Measurements from ENCODE around the gene CACNA2D3.
A peak's percentile ranks its signal among the peaks of the same experiment; 100 is the strongest.

CACNA2D3 gene

DNA sequence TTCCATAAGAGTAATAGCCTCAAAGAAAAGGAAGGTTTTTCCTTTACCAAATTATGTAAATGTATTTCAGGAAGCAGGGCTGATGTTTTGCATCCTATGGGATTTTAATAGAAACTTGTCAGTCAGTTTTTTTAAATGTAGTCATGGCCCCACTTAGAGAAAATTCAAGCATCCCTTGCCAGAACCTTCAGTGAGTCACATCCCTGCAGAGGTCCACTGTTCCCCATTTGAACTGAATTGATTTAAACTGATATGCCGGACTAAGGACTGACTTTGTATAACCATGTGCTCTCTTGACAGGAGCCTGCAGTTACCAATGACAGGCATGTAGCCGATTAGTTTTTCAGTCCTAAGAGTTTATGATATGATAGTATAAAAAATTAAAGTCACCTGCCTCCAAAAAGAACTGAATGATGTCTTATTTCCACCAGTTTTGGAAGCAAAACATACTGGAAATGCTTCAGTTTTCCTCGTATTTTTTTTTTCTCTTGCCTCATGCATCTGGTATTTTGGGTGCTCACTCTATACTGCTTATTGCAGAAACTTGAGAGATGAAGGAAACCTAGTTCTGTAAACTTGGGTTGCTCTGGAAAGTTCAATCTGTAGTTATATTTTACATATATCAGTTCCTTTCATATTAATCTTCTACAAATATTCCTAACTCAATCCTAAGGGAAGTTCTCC is 774.8 kb downstream of the CACNA2D3 start:
- Histone ChIP-seq H3K27ac (no peak overlapping the region), H3K4me3 (ENCODE audit: low read depth, low read length) (no peak overlapping the region), H3K27me3 (ENCODE audit: insufficient read depth, low read depth, severe bottlenecking) (no peaks in the 10 kb centered on the region), H3K36me3 (no peaks in the 10 kb centered on the region), H3K9me3 (ENCODE audit: severe bottlenecking) (no peaks in the 10 kb centered on the region)
- no peak for DNase-seq
- TF ChIP-seq, protein P1, sequence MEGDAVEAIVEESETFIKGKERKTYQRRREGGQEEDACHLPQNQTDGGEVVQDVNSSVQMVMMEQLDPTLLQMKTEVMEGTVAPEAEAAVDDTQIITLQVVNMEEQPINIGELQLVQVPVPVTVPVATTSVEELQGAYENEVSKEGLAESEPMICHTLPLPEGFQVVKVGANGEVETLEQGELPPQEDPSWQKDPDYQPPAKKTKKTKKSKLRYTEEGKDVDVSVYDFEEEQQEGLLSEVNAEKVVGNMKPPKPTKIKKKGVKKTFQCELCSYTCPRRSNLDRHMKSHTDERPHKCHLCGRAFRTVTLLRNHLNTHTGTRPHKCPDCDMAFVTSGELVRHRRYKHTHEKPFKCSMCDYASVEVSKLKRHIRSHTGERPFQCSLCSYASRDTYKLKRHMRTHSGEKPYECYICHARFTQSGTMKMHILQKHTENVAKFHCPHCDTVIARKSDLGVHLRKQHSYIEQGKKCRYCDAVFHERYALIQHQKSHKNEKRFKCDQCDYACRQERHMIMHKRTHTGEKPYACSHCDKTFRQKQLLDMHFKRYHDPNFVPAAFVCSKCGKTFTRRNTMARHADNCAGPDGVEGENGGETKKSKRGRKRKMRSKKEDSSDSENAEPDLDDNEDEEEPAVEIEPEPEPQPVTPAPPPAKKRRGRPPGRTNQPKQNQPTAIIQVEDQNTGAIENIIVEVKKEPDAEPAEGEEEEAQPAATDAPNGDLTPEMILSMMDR (IDR thresholded peaks at IDR 0.05; ENCODE audit: low read depth, low read length): no peak

DNA sequence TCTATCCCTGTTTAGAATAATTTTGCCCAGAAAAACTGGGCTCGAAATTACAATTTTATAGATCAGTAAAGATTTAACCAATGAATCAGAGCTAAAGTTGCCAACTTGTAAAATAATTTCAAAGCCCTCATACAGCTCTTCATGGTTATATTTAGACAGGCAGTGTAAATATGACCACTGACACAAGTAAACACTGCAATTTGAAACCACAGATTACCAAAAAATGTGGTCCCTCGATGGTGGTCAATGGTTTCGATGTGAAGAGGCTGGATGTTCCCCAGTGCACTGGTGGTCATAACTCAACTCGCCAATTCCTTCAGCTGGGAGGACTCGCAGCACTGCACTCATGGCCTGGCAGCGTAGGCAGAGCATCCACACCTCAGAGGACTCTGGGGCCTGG is 776.9 kb downstream of the CACNA2D3 start:
- peaks cover 2% of the 10 kb centered on the region for H3K9me3 ChIP-seq (ENCODE audit: severe bottlenecking)
- H3K27me3 ChIP-seq (ENCODE audit: insufficient read depth, low read depth, severe bottlenecking): no peaks in the 10 kb centered on the region
- TF ChIP-seq, protein P1 (IDR thresholded peaks at IDR 0.05; ENCODE audit: low read depth, low read length): no peak
- H3K36me3 ChIP-seq: no peaks in the 10 kb centered on the region
- no peak overlapping the region for H3K4me3 ChIP-seq (ENCODE audit: low read depth, low read length)
- no peak overlapping the region for H3K27ac ChIP-seq
- no peak for DNase-seq

DNA sequence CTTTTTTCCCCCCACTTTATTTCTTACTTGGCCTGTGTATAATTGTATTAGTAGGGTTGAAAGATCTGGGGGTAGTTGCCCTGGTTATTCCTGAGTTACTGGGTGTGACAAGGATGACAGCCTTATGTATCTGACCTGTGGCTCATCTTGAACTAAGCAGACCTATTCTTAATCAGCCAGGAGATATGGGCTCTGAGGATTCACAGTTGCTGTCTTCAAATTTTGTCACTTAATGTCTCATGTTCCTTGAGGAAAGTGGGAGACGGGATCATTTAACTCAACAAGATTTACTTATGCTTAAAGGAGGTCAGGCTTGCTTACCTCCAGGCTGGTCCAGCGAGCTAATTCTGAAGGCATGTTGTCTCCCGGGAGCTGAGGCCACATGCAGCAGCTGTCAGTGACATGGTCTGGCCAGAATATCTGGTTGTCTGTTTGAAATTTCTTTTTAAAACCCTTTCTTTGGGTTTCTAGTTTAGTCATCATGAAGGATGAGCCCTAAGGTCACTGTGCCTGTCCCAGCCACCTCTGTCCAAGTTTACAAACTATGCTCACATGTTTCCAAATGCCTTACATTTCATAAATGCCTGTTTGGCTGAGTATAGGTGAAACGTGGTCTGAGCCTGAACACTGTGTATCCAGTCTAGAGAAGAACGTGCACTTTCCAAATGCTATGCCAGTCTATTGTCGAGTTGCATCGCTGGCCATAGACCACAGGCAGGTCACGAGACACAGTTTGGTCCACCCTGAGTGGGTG is 778.7 kb downstream of the CACNA2D3 start:
- TF ChIP-seq, protein P1 (IDR thresholded peaks at IDR 0.05; ENCODE audit: low read depth, low read length): no peak
- no peak overlapping the region for H3K27ac ChIP-seq
- no peak overlapping the region for H3K4me3 ChIP-seq (ENCODE audit: low read depth, low read length)
- no peaks in the 10 kb centered on the region for H3K27me3 ChIP-seq (ENCODE audit: insufficient read depth, low read depth, severe bottlenecking)
- H3K9me3 ChIP-seq (ENCODE audit: severe bottlenecking): peaks cover 2% of the 10 kb centered on the region
- no peaks in the 10 kb centered on the region for H3K36me3 ChIP-seq
- peak; percentile 14 for DNase-seq

DNA sequence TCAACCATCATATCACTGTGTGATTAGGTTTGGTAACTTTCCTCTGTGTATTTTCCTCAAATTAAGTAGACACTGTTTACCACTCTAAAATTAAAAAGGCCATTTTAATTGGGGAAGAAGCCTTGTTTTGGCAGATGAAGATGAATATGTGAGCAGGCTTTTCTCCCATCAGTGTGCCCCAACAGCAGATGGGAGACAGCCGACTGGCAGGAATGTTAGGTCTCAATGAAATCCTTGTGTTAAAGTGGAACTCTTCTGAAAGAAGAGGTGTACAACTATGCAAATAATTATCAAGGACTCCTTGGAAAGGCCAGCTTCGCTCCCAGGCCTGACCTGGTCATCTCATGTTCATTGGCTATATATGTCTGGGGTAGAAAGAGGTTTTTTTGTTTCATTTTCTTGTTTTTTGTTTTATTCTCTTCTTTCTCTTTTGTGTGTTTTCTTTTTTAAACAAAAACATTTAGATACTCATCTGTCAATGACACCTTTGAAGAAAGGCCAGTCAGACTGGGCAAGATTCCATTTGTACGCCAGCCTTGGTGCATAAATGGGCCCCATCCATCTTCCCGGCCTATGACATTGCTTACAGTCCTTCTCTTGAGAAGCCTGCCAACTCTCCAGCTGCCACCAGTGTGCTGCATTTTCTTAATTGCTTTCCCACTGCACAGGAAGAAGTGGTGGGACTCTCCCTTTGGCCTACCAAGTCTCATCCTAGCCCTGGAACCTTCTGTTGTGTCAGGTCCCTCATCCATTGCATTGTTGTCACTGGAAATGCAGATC is 779.7 kb downstream of the CACNA2D3 start:
- no peak overlapping the region for H3K27ac ChIP-seq
- H3K4me3 ChIP-seq (ENCODE audit: low read depth, low read length): no peak overlapping the region
- TF ChIP-seq, protein P1 (IDR thresholded peaks at IDR 0.05; ENCODE audit: low read depth, low read length): no peak
- H3K36me3 ChIP-seq: no peaks in the 10 kb centered on the region
- H3K9me3 ChIP-seq (ENCODE audit: severe bottlenecking): peaks cover 2% of the 10 kb centered on the region
- no peak for DNase-seq
- no peaks in the 10 kb centered on the region for H3K27me3 ChIP-seq (ENCODE audit: insufficient read depth, low read depth, severe bottlenecking)

DNA sequence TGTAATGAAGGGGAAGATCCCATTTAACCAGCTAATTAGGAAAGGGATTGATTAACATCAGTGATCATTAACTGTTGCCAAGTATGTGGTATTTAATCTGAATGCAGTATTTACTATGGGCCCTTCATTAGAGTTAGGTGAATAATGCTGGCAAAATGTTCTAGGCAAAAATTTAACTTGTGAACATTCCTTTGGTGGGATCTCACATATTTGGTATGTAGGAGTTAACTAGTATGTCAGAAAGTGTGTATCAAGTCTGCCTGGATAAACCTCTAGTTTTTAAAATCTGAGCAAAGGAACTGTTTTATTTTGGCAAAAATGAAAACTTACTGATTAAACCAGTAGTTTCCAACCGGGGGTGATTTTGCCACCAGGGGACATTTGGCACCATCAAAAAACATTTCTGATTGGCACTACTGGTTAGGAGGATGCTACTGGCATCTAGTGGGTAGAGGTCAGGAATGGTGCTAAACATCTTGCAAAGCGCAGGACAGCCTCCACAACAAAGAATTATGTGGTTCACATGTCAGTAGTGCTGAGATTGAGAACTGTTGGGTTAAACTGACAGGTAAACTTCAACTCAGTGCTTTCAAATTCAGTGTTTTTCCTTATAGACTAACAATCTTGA is 783.0 kb downstream of the CACNA2D3 start:
- H3K9me3 ChIP-seq (ENCODE audit: severe bottlenecking): peaks cover 2% of the 10 kb centered on the region
- H3K27ac ChIP-seq: no peak overlapping the region
- no peaks in the 10 kb centered on the region for H3K27me3 ChIP-seq (ENCODE audit: insufficient read depth, low read depth, severe bottlenecking)
- TF ChIP-seq, protein P1 (IDR thresholded peaks at IDR 0.05; ENCODE audit: low read depth, low read length): no peak
- DNase-seq: no peak
- H3K36me3 ChIP-seq: no peaks in the 10 kb centered on the region
- H3K4me3 ChIP-seq (ENCODE audit: low read depth, low read length): no peak overlapping the region

All from WERI-Rb-1 (cell line).